HL-60 (cell line): Measurements from ENCODE around the gene CDKL2.

Source experiments
- GABPA ChIP-seq: IDR thresholded peaks from 2 replicates; pipeline ENCODE4 v1.6.1; 2012; ENCODE audit warnings: low read depth
- POLR2AphosphoS5 ChIP-seq: IDR thresholded peaks from 2 replicates; pipeline ENCODE4 v1.6.1; 2012; ENCODE audit warnings: low read depth
- TF ChIP-seq, protein P1 (sequence below): IDR thresholded peaks from one replicate; pipeline ENCODE4 v1.5.1; 2011; ENCODE audit warnings: low read length, control low read depth, inconsistent platforms; ENCODE audit not compliant: insufficient read depth
- TF ChIP-seq, protein P2 (sequence below): IDR thresholded peaks from 2 replicates; pipeline ENCODE4 v1.6.1; 2012; ENCODE audit warnings: low read depth; ENCODE audit not compliant: insufficient replicate concordance

DNA sequence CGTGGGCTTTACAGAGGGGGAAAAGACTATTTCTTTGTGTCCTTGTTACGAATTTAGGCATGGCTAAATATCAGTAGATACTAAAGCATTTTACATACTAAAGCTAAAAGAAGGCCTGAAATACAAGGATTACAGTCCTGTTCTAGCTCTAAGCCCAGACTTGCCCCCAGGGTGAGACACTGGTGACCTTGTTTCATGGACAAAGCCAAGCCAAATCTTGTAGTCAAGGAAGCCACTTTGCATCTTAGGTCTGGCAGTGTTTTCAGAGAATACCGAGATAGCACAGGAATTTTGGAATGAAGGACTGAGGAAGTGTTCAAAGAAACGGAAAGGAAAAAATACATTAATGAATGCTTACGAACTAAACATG lies 43.6 kb upstream of the CDKL2 start:
- TF ChIP-seq, protein P1, sequence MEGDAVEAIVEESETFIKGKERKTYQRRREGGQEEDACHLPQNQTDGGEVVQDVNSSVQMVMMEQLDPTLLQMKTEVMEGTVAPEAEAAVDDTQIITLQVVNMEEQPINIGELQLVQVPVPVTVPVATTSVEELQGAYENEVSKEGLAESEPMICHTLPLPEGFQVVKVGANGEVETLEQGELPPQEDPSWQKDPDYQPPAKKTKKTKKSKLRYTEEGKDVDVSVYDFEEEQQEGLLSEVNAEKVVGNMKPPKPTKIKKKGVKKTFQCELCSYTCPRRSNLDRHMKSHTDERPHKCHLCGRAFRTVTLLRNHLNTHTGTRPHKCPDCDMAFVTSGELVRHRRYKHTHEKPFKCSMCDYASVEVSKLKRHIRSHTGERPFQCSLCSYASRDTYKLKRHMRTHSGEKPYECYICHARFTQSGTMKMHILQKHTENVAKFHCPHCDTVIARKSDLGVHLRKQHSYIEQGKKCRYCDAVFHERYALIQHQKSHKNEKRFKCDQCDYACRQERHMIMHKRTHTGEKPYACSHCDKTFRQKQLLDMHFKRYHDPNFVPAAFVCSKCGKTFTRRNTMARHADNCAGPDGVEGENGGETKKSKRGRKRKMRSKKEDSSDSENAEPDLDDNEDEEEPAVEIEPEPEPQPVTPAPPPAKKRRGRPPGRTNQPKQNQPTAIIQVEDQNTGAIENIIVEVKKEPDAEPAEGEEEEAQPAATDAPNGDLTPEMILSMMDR, result no peak
- no peak for TF ChIP-seq POLR2AphosphoS5
- TF ChIP-seq, protein P2, sequence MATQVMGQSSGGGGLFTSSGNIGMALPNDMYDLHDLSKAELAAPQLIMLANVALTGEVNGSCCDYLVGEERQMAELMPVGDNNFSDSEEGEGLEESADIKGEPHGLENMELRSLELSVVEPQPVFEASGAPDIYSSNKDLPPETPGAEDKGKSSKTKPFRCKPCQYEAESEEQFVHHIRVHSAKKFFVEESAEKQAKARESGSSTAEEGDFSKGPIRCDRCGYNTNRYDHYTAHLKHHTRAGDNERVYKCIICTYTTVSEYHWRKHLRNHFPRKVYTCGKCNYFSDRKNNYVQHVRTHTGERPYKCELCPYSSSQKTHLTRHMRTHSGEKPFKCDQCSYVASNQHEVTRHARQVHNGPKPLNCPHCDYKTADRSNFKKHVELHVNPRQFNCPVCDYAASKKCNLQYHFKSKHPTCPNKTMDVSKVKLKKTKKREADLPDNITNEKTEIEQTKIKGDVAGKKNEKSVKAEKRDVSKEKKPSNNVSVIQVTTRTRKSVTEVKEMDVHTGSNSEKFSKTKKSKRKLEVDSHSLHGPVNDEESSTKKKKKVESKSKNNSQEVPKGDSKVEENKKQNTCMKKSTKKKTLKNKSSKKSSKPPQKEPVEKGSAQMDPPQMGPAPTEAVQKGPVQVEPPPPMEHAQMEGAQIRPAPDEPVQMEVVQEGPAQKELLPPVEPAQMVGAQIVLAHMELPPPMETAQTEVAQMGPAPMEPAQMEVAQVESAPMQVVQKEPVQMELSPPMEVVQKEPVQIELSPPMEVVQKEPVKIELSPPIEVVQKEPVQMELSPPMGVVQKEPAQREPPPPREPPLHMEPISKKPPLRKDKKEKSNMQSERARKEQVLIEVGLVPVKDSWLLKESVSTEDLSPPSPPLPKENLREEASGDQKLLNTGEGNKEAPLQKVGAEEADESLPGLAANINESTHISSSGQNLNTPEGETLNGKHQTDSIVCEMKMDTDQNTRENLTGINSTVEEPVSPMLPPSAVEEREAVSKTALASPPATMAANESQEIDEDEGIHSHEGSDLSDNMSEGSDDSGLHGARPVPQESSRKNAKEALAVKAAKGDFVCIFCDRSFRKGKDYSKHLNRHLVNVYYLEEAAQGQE, result no peak
- no peak for TF ChIP-seq GABPA
